ENCODE results near the gene OTX2.

DNA sequence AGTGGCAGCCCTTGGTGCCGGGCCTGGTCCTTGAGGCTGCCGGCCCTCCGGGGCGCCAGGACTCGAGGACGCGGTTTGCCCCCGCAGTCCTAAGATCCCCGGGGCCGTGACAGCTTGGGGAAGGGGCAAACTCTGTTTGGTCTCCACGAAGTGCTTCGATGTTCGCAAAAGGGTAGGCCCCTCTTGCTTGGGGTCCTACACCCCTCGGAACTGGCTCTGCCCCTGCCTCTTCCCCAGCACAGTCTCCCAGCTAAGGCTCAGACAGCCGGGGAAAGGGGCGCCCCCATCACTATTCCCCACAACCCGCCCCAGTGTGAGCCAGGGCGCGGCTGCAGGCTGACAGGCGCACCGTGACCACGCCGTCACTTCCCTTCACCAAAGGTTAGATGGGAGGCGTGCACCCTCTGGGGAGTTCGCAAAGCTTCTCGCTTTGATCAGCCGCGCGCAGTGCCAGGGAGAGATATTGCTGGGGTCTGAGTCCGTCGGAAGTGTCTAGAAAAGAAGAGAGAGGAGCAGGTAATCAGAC is 7.2 kb upstream of the OTX2 start:
- TF ChIP-seq MEIS1 (CRISPR knock-in tag; IDR thresholded peaks at IDR 0.05; ENCODE audit: borderline replicate concordance) (no peak), SP1 (IDR thresholded peaks at IDR 0.05) (no peak), SP1 (CRISPR knock-in tag; IDR thresholded peaks at IDR 0.05) (no peak), ZNF780A (CRISPR knock-in tag; IDR thresholded peaks at IDR 0.05) (no peak), FOXA3 (CRISPR knock-in tag; IDR thresholded peaks at IDR 0.05) (no peak), TOE1 (CRISPR knock-in tag; IDR thresholded peaks at IDR 0.05) (no peak), RFXAP (CRISPR knock-in tag; IDR thresholded peaks at IDR 0.05; ENCODE audit: borderline replicate concordance) (no peak), TBL1XR1 (IDR thresholded peaks at IDR 0.05; ENCODE audit: borderline replicate concordance, low read length, partially characterized antibody) (no peak), FOXA1 (IDR thresholded peaks at IDR 0.05) (no peak), FOXA1 (CRISPR knock-in tag; IDR thresholded peaks at IDR 0.05) (no peak), POLR2A (IDR thresholded peaks at IDR 0.05; ENCODE audit: insufficient read depth in 1 of 2, low read depth in 2 of 2, low read length in 2 of 2) (no peak)
- TF ChIP-seq, protein P1, sequence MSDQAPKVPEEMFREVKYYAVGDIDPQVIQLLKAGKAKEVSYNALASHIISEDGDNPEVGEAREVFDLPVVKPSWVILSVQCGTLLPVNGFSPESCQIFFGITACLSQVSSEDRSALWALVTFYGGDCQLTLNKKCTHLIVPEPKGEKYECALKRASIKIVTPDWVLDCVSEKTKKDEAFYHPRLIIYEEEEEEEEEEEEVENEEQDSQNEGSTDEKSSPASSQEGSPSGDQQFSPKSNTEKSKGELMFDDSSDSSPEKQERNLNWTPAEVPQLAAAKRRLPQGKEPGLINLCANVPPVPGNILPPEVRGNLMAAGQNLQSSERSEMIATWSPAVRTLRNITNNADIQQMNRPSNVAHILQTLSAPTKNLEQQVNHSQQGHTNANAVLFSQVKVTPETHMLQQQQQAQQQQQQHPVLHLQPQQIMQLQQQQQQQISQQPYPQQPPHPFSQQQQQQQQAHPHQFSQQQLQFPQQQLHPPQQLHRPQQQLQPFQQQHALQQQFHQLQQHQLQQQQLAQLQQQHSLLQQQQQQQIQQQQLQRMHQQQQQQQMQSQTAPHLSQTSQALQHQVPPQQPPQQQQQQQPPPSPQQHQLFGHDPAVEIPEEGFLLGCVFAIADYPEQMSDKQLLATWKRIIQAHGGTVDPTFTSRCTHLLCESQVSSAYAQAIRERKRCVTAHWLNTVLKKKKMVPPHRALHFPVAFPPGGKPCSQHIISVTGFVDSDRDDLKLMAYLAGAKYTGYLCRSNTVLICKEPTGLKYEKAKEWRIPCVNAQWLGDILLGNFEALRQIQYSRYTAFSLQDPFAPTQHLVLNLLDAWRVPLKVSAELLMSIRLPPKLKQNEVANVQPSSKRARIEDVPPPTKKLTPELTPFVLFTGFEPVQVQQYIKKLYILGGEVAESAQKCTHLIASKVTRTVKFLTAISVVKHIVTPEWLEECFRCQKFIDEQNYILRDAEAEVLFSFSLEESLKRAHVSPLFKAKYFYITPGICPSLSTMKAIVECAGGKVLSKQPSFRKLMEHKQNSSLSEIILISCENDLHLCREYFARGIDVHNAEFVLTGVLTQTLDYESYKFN (CRISPR knock-in tag; conservative IDR thresholded peaks at IDR 0.05), result no peak
- TF ChIP-seq, protein P2, sequence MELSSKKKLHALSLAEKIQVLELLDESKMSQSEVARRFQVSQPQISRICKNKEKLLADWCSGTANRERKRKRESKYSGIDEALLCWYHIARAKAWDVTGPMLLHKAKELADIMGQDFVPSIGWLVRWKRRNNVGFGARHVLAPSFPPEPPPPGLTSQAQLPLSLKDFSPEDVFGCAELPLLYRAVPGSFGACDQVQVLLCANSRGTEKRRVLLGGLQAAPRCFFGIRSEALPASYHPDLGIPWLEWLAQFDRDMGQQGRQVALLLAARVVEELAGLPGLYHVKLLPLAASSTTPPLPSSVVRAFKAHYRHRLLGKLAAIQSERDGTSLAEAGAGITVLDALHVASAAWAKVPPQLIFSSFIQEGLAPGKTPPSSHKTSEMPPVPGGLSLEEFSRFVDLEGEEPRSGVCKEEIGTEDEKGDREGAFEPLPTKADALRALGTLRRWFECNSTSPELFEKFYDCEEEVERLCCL (CRISPR knock-in tag; IDR thresholded peaks at IDR 0.05; ENCODE audit: borderline replicate concordance), result no peak
- TF ChIP-seq, protein P3, sequence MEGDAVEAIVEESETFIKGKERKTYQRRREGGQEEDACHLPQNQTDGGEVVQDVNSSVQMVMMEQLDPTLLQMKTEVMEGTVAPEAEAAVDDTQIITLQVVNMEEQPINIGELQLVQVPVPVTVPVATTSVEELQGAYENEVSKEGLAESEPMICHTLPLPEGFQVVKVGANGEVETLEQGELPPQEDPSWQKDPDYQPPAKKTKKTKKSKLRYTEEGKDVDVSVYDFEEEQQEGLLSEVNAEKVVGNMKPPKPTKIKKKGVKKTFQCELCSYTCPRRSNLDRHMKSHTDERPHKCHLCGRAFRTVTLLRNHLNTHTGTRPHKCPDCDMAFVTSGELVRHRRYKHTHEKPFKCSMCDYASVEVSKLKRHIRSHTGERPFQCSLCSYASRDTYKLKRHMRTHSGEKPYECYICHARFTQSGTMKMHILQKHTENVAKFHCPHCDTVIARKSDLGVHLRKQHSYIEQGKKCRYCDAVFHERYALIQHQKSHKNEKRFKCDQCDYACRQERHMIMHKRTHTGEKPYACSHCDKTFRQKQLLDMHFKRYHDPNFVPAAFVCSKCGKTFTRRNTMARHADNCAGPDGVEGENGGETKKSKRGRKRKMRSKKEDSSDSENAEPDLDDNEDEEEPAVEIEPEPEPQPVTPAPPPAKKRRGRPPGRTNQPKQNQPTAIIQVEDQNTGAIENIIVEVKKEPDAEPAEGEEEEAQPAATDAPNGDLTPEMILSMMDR (CRISPR knock-in tag; IDR thresholded peaks at IDR 0.05), result no peak
- TF ChIP-seq, protein P4, sequence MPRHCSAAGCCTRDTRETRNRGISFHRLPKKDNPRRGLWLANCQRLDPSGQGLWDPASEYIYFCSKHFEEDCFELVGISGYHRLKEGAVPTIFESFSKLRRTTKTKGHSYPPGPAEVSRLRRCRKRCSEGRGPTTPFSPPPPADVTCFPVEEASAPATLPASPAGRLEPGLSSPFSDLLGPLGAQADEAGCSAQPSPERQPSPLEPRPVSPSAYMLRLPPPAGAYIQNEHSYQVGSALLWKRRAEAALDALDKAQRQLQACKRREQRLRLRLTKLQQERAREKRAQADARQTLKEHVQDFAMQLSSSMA (CRISPR knock-in tag; IDR thresholded peaks at IDR 0.05), result no peak

Measured in HepG2 (cell line).